Superior temporal gyrus (tissue), 1 donor: ENCODE data around the gene CDH23.

Source experiments
- DNase-seq: peaks from one replicate; pipeline ENCODE4 v3.0.0-alpha.2; 2016; ENCODE audit errors: extremely low spot score

The CDH23 gene

DNA sequence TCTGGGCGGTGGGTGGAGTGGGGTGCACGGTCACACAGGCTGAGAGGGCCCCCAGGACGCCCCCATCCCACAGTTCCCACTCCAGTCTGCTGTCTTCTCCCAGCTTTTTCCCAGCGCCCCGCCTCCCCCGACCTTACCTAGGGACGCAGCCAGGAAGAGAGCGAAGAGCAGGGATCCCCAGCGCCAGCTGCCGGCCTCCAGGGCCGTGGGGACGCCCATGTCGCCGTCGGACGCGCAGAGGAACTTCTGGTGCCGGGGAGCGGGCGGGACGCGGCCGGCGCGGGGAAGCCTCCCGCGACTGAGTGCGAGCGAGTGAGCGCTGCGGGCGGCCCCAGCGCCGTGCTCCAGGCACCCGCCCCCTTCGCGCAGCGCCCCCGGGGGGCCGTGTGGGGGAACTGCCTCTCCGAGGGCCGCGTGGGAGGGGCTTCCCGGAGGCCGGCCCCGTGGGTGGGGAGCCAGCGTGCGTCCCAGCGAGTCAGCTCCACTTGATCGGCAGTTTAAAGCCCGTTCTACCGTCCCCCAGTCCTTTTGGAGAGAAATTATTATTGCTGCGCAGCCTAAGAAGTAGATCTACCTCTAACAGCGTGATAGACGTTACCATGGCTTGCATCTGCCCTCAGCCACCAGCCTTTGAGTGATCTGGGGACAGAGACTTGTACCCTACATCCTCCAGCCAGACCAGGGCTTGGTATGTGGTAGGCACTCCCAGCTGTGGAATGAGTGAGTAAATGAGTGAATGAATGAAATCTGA is 376.7 kb downstream of the CDH23 start, which contains the start of gene VSIR:
TSS of gene VSIR (minus strand) at position 300 of the 751 bp plus-strand sequence. CDS start at position 219, 81 bp downstream.
- peak; percentile 66 for DNase-seq

DNA sequence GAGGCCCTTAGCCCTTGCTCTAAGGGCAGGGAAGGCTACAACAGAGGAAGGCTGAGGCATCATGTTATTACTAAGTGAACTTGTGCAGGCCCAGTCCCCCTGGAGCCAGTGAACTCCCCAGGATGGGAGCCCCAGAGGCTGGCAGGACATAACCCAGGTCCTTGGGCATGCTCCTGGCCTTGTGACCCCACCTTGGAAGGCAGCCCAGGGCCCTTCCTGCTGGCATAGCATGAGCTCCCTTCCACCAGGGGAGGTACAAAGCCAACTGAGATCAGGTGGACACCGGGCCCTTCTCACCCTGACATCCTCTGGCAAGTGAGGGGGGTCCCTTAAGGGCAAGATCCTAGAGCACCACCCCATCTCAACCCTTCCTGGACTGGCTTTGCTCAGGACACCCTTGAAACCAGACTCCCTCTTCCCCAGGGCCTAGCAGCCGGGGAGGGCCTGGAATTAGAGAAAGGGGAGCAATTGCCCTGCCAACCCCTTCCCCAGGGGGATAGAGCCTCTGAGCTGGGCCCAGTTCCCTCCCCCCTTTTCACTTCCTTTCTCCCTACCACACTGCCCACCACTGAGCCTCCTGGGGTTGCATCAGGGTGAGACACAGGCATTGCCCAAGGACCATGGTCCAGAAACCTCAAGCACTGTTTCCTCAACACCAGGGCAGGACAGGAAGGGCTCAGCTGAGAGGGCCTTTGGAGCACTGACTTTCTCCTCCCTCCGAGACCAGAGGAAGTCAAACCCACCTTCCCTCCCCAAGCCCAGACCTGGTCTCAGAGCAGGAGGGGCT is 378.4 kb downstream of the CDH23 start:
- no peak for DNase-seq

GRCh38 chr10:71776481-71776925 is 379.8 kb downstream of the CDH23 start:
- DNase-seq: no peak

GRCh38 chr10:71777213-71777985 is 380.7 kb downstream of the CDH23 start:
- no peak for DNase-seq

GRCh38 chr10:71778071-71778825 is 381.5 kb downstream of the CDH23 start:
- no peak for DNase-seq

DNA sequence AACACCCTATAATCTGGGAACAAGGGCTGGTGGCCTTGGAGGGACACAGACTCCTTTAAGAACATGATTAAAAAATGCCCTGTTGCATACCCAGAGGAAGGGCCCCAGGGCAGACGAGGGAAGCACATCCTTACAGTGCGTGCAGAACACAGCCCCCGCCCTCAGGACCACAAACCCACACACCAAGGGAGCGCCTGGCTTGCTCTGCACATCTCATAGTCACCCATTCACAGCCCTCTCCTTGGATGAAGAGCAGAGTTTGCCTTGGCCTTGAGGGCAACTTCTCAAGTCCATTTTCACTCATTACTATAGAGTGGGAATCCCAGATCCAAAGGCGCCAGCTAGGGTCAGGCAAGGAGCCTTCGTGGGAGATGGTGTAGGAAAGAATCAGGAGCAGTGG is 382.9 kb downstream of the CDH23 start:
- DNase-seq: no peak

DNA sequence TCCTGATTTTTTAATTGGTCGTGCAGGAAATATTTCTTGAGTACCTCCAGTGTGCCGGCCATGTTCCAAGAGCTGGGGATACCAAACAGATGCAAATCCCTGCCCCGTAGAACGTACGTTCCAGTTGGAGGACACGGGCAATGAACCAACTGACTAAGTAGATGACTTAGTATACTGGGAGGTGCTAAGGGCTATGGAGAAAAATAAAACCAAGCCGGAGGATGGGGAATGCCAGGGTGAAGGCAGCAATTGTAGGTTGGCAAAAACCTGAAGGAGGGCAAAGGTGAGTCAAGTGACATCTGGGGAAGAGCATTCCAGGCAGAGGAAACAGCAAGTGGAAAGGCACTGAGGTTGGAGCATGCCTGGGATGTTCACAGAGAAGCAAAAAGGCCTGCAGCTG is 383.4 kb downstream of the CDH23 start:
- DNase-seq: no peak

GRCh38 chr10:71780719-71781118 is 384.0 kb downstream of the CDH23 start:
- DNase-seq: no peak

DNA sequence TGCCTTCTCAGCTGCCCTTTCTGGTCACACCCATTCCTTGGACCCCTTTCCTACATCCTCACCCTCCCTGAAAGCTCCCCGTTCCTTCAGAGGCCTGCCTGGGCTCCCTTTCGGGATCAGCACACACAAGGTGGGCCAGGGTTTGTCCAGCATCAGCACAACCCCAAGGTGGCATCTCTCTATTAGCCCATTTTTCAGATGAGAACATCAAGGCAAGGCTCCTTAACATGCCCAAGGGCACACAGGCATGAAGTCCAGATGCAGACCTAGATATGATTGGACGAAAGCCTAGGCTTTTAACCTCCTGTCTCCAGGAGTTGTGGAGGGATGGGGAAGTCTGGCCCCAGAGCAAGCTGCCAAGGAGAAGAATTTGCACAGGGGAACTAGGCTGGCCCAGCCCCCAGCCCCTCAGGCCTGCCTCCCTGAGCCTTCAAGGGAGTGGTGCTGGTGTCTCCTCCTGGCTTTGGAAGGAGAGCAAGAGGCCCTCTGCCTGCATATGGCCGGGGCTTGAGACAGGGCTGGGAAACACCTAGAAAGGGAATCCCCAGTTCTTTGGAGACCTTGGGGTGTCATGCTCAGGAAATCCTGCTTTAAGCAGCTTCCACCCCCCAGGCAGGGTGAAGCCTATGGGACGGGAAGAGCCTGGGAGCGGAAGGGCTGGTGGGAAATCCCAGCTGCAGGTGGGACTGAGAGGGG is 385.6 kb downstream of the CDH23 start:
- no peak for DNase-seq

DNA sequence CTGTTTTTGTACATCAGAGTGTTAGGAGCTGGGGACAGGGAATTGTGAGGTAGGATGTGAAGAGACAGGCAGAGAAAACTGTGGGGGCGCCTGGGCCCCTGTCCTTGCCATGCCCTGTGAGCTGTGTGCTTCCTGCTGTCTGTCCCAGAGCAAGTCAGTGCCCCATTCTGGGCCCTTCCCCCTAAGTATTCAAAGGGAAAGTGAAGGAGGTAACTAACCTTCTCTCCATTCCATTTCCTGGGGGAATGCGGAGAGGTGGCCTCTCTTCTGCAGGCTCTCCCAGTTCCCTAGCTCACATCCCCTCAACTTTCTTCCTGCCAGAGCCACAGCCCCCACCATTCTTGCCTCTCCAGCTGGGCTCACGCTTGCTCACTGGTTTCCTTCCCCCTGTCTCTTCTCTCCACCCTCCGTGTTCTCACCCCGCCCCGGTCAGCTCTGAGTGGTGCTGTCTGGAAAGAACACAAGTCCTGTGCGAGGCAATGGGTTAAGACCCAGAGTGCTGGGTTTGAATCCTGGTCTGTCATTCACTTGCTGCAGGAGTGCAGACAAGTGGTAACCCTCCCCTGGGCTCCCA is 386.3 kb downstream of the CDH23 start:
- no peak for DNase-seq

GRCh38 chr10:71783917-71784678 is 387.4 kb downstream of the CDH23 start:
- no peak for DNase-seq

- DNase-seq: no peak
Measured at GRCh38 chr10:71784679-71785272, 388.1 kb downstream of the CDH23 start.

DNA sequence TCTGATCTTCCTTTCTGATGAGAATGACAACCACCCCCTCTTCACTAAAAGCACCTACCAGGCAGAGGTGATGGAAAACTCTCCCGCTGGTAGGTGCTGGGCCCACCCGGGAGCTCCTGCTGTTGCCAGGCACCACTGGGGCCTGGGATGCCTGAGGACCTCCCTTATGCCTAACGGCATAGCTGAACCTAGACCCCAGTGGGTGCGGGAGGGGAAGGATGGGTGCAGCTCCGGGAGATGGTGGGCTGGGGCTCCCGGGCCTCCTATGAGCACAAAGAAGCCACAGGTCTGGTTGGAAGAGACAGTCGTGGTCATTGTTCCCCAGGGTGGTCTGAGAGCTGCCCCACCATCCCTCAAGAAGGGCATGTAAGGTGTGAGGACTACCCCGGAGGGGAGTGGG is 392.2 kb downstream of the CDH23 start:
- no peak for DNase-seq

- DNase-seq: no peak
Measured at GRCh38 chr10:71789871-71790270, 393.2 kb downstream of the CDH23 start.

- DNase-seq: no peak
Measured at GRCh38 chr10:71790749-71791440, 394.2 kb downstream of the CDH23 start.

DNA sequence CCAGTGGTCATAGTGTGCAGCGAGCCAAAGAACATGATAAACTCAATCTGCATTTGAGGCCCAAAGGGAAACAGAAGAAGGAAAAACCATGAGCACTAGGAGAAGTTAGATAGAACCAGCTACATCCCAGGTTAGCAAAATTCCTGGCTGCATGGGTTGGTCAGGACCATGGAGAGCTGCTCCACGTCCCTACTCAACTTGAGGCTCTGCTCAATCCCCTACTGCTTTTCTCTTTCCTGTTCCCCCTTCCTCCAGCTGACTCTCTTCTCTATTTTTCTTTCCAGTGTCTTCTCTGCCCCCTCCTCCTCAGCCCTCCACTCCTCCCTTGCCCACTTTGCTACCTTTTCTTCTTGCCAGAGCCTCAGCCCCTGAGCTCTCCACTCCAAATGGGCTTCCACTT is 398.5 kb downstream of the CDH23 start:
- DNase-seq: no peak

DNA sequence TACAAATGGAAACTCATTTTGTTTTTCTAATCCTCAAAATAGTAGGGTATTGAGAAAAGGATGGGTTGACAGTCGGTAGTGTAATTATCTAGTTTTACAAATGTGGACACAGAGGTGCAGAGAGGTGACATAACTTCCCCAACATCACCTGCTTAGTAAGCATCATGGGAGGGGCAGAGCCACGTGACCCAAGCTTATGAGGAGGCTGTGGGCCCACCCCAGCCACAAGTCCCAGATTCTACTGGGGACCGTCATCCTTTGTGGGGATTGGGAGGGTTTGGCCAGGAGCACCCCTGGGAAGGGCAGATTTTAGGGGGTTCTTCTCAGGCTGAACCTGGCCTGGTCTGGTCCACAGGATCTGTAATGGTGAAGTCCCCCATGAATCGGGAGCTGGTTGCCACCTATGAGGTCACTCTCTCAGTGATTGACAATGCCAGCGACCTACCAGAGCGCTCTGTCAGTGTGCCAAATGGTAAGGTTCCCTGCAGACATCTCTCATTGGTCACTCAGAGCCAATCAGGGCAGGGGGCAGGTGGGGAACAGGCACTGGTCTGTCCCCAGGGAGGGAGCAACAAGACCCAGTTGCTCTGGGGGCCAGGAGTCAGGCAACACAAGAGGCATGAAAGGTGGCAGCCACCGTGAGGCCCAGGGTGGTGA is 400.2 kb downstream of the CDH23 start:
- no peak for DNase-seq
